Stimulated activated CD4-positive, alpha-beta T cell treated with anti-CD3 and anti-CD28 coated beads, Interleukin-4, amount 100 ng/mL, for 48 hours (primary cell): ENCODE results near the gene MRPL41.
"Not testable (repeated sequence)": the region's sequence is repeated elsewhere in the genome, so short reads cannot be mapped to it uniquely, and the experiment has no call there.

Experiments
- DNase-seq, 2 donors: peaks; one replicate each; pipeline ENCODE4 v3.0.0-alpha.2; 2020; ENCODE audit warnings: low read depth in 2 of 2

The MRPL41 gene

DNA sequence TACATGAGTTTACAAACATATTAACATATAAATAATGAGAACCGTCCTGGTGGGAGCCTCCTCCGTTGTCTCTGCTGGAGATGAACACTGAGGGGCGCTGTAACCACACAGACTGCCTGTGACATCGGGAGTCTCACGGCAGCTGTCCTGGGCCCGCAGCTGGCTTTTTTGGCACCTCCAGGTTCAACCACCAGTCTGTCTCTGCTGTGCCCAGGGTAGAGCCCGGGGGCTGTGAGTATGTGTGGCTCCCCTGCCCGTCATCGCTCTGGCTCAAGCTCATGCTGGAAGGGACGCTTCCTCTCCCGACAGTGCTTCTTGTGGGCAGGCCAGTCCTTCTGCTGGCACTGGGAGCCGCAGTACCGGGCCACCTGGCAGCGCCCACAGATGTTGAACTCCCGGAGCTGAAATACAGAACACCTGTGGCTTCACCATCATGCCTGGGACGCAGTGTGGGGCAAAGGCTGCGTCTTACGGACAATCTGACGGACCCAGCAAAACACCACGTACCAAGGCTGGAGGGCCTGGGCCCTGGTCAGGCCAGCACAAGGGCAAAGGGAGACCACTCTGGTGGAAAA lies 30.7 kb downstream of the MRPL41 start:
- DNase-seq: no peak

DNA sequence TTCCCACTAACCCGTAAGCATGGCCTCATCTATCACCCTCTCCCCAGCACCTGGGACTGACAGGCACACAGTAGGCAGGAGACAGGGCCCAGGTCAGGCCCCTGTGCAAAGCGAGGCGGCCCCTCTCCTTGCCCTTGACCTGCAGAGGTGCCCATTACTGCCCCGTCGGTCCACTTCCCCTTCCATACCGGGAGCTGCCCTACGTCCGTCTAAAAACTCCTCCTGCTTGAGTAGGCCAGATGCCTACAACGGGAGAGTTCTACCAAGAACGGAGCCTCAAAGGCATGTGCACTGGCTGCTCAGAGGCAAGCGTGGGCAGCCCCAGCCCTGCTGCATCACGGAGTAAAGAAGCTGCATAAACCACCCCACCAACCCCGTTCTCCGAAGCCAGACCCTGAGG lies 31.7 kb downstream of the MRPL41 start:
- no peak for DNase-seq

DNA sequence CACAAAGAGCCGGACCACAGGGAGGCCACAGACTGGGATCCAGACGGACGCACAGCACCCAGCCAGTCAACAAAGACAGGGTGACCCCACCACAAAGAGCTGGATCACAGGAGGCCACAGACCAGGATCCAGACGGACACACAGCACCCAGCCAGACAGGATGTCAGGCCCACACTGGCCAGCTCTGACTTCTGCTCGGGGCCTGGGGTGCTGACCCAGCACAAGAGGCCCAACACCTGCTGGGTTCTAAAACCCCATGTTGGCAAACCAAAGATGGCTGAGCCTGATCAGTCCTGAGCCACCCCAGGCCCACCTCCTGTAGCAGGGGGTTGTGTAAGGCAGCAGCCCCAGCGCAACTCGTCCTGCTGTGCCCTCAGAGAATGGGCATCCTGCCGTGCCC lies 32.3 kb downstream of the MRPL41 start:
- DNase-seq: no peak

DNA sequence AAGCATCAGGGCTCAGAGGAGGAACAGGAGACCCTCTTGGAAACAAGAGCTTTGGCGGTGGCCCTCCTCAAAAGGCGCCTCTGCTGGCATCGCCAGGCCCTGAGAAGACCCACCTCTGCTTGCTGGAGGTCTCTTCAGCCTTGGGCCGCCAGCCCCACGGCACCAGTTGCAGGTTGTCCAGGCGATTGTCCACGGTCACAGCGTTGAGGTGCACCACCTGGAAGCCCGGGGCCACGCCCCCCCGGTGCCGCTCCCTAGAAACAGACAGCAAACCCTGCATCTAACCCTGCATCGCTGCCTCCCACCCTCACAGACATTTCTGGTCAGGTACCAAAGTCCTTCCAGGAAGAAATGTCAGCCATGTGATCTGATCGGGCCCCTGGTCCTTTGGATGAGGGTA lies 35.2 kb downstream of the MRPL41 start:
- no peak for DNase-seq

DNA sequence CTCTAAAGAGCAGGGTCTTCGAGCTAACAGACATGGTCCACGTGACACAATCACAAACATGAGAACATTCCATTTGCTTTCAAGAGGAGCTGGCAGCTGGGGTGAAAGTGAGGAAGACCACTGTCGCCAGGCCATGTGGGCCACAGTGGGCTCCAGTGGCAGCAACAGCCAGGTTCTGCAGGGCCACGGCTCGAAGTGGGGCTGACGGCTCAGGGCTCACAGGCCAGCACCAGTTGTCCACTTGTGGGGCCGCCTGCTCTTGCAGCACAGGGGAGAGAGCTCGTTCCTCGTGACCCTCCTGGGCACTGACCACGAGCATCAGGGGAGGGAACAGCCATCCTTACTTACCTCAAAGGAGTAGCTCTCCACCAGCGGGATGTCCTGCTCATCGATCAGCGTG lies 36.6 kb downstream of the MRPL41 start:
- no peak for DNase-seq

DNA sequence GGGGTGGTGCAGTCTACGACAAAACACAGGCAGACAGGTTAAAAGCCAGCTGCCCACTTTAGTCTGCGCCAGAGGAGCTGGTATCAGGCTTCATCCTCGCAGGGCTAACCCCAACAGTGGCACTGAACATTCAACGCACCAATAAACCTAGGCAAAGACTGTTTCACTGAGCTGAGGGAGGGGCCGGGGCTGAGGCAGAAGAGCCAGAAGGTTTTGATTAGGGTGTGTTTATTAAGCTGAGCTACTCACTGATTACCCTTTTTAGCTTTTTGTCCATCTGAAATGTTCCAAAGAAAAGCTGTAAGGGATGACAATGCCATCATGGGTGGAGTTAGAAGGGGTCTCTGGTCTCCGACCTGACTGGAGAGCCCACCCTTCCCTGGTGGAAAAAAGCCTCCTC lies 37.2 kb downstream of the MRPL41 start:
- DNase-seq: no peak

DNA sequence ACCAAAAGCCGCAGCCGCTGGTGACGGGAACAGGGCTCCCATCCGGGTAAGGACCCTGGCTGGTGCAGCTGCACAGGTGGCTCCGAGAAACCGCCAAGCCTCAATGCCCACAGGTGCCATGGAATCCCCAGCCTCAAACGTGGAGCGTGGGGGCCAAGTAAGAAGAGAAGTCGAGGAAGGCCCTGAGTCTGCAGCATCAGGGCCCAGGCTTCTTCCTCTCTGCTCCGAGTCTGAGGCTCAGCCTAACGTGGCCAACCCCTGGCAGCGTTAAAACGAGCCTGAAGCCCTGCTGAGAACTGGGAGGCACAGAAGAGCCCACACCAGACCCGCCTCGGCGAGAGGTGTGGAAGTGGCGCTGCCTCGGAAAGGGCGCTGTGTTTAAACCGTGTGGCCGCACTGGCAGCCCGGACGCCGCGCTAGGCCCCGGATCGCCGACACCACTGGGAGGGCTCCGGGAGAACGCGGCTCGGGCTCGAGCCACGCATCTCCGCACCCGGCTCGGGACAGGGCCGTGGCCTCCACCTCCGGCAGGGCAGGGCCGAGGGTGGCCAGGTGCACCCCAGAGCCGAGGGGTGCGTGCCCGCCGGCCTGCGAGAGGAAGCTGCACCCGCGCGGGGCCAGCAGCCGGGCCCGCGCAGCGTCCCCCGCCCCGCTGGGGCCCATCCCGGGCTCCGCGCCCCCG lies 37.9 kb downstream of the MRPL41 start:
- DNase-seq: no peak

DNA sequence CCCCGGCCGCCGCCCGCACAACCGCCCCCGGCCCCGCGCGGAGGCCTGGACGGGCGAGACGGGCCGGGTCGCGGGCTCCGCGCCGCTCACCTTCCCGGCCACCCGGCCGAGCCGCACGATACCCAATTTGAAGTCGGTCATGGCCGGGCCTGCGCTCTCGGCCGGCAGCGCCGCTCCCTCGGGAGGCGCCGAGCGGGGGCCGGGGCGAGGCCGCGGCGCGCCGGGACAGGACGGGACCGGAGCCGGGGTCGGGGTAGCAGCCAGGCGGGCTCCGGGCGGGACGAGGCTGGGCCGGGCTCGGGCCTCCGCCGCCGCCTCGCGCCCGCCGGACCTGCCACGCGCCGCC lies 38.4 kb downstream of the MRPL41 start:
- no peak for DNase-seq

DNA sequence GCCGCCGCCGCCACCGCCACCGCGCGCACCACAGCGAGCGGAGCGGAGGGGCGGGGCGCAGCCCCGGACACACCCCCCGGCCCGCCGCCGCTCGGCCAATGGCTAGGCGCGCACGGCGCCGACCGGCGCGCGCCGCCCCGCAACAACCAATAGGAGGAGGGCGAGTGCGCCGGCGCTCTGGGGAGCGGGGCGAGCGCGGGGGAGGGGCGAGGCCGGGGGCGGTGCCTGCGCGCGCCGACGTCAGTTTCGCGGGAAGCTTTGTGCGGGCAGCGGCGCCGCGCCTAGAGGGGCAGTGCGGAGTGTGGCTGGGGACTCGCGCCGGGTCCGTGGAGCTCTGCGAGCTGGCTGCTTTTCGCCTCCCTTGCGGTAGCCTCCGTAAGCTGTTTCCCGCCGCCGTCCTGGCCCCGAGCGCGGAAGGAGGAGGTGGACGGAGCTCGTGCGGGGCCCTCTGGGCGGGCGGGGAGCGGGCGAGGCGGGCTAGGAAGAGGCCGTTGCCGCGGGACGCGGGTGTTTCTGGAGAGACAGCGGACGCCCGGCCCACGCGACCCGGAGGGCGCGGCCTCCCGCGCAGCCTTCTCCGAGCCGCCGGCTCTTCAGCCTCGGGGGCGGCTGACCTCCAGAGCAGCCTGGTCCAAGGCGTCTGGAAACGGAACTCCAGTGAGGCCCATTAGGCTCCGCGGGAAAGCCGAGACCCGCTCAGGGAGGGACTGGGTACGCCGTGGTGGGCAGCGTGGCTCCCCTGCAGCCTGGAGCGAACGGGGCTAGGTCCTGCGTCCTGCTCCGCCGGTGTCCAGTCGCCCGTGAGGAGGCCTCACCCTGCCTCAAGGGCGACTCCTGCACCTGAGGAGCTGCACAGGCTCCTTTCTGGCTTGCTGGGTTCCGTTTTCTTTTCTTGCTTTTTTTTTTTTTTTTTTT lies 39.0 kb downstream of the MRPL41 start, which contains the start of gene ZMYND19:
TSS of gene ZMYND19 (minus strand) at position 44 of the 915 bp plus-strand sequence. CDS start 249 bp downstream, outside the sequence.
- DNase-seq: peak; percentile 83 to 88

DNA sequence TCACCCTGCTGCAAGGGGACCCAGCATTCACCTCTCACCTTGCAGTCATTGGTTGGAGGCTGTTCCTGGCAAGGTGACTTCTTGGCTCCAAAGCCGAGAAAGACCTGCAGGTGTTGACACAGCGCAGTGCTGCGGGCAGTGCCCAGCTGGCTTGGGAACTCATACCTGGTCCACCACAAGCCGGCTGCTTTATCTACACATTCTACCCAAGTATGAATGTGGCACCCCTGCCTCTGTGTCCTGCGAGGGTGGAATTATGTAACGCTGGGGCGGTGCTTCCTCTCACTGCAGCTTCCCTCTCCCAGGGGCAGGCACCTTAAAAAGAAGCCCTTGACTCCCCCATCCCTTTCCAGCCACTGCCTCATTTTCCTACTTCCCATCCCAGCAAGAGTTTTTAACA lies 41.1 kb downstream of the MRPL41 start:
- no peak for DNase-seq

DNA sequence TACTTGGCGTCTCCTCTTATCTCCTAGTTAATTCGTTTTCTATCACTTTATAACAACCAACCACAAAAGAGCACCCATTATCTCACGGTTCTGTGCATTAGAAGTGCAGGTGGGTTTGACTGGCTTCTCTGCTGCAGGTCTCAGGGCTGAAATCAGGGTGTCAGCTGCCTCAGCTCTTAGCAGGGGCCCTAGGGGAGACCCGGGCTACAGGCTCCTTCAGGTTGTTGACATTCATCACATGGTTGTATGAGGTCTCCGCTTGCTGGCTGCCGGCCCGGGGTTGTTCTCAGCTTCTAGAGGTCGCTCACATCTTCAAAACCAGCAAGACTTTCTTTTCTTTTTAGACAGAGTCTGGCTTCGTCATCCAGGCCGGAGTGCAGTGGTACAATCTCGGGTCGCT lies 41.5 kb downstream of the MRPL41 start:
- DNase-seq: no peak

DNA sequence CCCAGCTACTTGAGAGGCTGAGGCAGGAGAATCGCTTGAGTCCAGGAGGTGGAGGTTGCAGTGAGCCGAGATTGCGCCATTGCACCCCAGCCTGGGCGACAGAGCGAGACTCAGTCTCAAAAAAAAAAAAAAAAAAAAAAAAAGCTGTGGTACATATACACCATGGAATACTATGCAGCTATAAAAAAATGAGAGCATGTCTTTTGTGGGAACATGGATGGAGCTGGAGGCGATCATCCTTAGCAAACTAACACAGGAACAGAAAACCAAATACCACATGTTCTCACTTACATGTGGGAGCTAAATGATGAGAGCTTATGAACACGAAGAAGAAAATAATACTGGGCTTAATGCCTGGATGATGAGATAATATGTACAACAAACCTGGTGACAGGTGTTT lies 44.9 kb downstream of the MRPL41 start:
- not testable (repeated sequence) for DNase-seq

DNA sequence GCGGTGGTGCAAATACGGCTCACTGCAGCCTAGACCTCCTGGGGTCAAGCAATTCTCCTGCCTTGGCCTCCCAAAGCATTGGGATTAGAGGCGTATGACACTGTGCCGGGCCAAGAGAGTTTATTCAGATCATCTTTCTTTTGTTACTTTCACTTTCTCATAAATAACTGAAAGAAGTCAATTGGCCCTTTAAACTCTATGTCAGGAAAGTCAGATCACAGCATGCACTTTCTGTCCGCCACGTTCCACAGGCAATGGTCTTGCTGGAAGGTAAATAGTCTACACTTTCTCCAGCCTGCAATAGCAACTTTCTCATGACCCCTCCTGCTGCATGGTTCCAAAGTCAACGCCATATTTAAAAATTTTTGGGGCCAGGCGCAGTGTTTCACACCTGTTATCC lies 47.3 kb downstream of the MRPL41 start:
- no peak for DNase-seq
